Uterus (tissue), 4 donors: ENCODE results near the gene DGKI. TPM values are rescaled to one million over a fixed set of nuclear protein-coding genes. Genes with fewer than 3 reads are reported as not detected.

Source experiments
- DNase-seq, 2 donors: peaks; one replicate each; pipeline ENCODE4 v3.0.0-alpha.2; 2019 to 2020
- H3K27ac ChIP-seq, 2 donors: fragments of 200-600 bp; sonication (generic); 1 replicate in 1 of 2; 2 replicates in 1 of 2; pipeline ENCODE4 v1.5.1; 2016 to 2018
- H3K27me3 ChIP-seq, 2 donors: fragments of 200-600 bp; sonication (generic); one replicate each; pipeline ENCODE4 v1.5.1; 2018 to 2019; ENCODE audit warnings: control low read depth in 1 of 2
- H3K36me3 ChIP-seq, 2 donors: fragments of 200-600 bp; sonication (generic); one replicate each; pipeline ENCODE4 v1.5.1; 2019; ENCODE audit warnings: control low read depth in 1 of 2
- H3K4me1 ChIP-seq, 2 donors: fragments of 200-600 bp; sonication (generic); one replicate each; pipeline ENCODE4 v1.5.1; 2018 to 2019; ENCODE audit warnings: control low read depth in 1 of 2
- H3K4me3 ChIP-seq, 2 donors: fragments of 200-600 bp; sonication (generic); 1 replicate in 1 of 2; 2 replicates in 1 of 2; pipeline ENCODE4 v1.5.1; 2018 to 2019; ENCODE audit warnings: mild to moderate bottlenecking in 1 of 2
- H3K9me3 ChIP-seq, 2 donors: fragments of 200-600 bp; sonication (generic); one replicate each; pipeline ENCODE4 v1.5.1; 2019; ENCODE audit warnings: control low read depth in 1 of 2
- POLR2A ChIP-seq, 2 donors: fragments of 450-650 bp; IDR thresholded peaks; one replicate each; pipeline ENCODE4 v1.6.1; 2016; ENCODE audit warnings: antibody characterized with exemption in 2 of 2, mild to moderate bottlenecking in 1 of 2, moderate library complexity in 1 of 2
- intact Hi-C: fragments of 100-400 bp; cut with DNase I; formaldehyde crosslinking; loops from one replicate; pipeline ENCODE4 v1.15.1; 2023; ENCODE audit warnings: low total_unique reads
- total RNA-seq, 4 donors: library from RNA; depleted of rRNA in 3 of 4; stranded (reverse); fragments of >200 nt in 3 of 4; gene quantifications; one replicate each; pipeline versions ENCODE4 v1.1.0 to v1.2.4, GENCODE V29; 2014 to 2023
- TF ChIP-seq, protein P1 (sequence below), 4 experiments: fragments of 200-600 bp in 2 of 4; fragments of 450-650 bp in 2 of 4; sonication (generic) in 2 of 4; IDR thresholded peaks; one replicate each; pipeline ENCODE4 v1.5.1; 2016 to 2019; ENCODE audit warnings: antibody characterized with exemption in 4 of 4, mild to moderate bottlenecking in 2 of 4, moderate library complexity in 1 of 4
- donor health status: DM: yes; HTN: yes; CAD: no.

DGKI gene
- total RNA-seq, 4 donors from 2014 or later, result 1.0 to 8.5 (median 4.1) TPM

DNA sequence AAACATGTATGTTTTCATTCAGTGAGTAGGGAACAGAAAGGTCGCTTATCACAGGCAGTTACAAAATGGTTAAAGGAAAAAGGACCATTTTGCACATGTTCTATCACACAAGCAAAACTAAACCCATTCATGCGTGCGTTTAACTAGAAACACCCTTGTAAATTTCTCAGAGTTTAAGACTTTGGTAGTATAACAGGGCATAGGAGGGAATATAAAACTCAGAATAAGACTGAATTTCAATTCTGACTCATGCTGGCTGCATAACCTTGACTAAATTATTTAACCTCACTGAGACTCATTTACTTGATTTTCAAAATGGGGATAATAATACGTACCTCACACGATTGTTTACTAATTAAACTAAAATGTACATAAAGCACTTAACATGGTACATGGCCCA lies 259.4 kb downstream of the DGKI start:
- Histone ChIP-seq H3K27me3 (no peaks in the 10 kb centered on the region), H3K4me3 (no peak overlapping the region), H3K4me1 (no peaks in the 10 kb centered on the region), H3K27ac (no peak overlapping the region), H3K9me3 (no peaks in the 10 kb centered on the region), H3K36me3 (no peaks in the 10 kb centered on the region)
- DNase-seq, result no peak
- intact Hi-C loops, result no loop called here
- TF ChIP-seq, protein P1, sequence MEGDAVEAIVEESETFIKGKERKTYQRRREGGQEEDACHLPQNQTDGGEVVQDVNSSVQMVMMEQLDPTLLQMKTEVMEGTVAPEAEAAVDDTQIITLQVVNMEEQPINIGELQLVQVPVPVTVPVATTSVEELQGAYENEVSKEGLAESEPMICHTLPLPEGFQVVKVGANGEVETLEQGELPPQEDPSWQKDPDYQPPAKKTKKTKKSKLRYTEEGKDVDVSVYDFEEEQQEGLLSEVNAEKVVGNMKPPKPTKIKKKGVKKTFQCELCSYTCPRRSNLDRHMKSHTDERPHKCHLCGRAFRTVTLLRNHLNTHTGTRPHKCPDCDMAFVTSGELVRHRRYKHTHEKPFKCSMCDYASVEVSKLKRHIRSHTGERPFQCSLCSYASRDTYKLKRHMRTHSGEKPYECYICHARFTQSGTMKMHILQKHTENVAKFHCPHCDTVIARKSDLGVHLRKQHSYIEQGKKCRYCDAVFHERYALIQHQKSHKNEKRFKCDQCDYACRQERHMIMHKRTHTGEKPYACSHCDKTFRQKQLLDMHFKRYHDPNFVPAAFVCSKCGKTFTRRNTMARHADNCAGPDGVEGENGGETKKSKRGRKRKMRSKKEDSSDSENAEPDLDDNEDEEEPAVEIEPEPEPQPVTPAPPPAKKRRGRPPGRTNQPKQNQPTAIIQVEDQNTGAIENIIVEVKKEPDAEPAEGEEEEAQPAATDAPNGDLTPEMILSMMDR (IDR thresholded peaks at IDR 0.05), result no peak
- TF ChIP-seq POLR2A (IDR thresholded peaks at IDR 0.05), result no peak

DNA sequence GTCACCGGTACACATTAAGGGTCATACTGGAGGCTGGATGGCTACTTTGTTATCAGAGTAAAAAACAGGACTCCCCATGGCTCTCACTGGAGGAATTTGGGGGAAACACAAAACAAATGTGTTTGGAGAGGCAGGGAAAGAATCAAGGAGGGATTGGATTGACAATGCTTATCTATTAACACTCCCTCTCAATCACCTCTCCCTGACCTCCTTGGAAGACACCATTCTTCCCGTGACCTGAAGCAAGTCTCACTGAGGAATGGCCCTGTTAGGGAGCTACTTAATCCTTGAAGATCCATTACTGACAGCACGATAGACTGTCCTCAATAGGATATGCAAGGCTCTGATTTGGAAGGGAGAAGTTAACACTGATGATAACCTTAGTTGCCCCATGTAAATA lies 261.2 kb downstream of the DGKI start:
- Histone ChIP-seq H3K4me3 (no peak overlapping the region), H3K9me3 (no peaks in the 10 kb centered on the region), H3K27ac (no peak overlapping the region), H3K4me1 (no peaks in the 10 kb centered on the region), H3K27me3 (no peaks in the 10 kb centered on the region), H3K36me3 (no peaks in the 10 kb centered on the region)
- DNase-seq, result no peak
- TF ChIP-seq POLR2A (IDR thresholded peaks at IDR 0.05), result no peak
- TF ChIP-seq, protein P1 (IDR thresholded peaks at IDR 0.05), result no peak
- intact Hi-C loops, result no loop called here

DNA sequence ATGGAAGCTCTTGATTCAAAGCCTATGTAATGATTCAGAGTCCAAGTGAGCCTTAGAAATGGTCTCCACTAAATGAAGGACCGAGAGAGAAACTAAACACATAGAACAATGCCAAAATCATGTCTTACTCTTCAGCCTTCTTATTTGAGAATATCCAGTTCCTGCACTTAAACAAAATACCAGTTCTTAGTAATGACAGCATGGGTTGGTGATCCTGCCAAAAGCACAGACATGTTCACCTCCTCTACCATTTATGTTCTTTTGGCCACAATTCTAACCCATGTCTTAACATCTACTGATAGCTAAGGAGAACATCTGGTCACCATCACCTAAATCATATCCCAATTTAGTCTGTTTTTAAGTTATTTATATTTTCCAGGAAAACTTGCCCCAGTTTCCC lies 263.6 kb downstream of the DGKI start:
- Histone ChIP-seq H3K9me3 (no peaks in the 10 kb centered on the region), H3K4me1 (no peaks in the 10 kb centered on the region), H3K27ac (no peak overlapping the region), H3K36me3 (no peaks in the 10 kb centered on the region), H3K4me3 (no peak overlapping the region), H3K27me3 (no peaks in the 10 kb centered on the region)
- intact Hi-C loops, result no loop called here
- TF ChIP-seq POLR2A (IDR thresholded peaks at IDR 0.05), result no peak
- TF ChIP-seq, protein P1 (IDR thresholded peaks at IDR 0.05), result no peak
- DNase-seq, result no peak

DNA sequence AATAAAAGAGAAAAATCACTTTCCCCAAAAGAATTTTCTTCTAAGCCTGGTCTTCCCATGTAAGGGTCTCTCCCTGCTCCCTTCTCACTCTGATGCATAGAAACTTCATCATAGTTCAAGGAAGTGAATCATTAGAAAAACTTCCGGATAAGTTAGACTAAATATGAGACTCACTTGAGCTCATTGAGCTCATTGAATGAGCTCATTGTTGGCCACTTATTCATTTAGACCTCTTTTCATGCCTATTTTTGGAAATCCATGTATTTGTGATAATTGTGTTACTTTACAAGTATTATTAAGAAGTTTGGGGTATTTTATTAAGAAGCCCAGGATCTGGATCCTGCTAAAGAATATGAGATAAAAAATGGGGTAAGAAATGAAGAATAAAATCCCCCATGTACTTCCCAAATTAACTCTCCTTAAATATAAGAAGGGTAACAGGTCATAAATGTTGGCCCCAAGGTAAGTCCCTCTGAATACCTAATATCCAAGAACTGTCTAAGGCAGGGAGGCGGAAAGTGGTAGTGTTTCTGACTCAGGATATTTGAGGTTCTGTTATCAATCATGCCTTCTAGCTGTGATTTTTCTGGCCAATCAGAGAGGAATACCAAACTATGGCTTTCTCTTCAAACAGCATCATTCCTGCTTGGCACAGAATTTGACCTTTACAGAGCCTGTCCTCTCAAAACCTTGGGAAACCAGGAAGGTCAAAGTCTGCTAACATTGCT lies 266.7 kb downstream of the DGKI start:
- no peaks in the 10 kb centered on the region for H3K9me3 ChIP-seq
- H3K27ac ChIP-seq, result no peak overlapping the region
- H3K27me3 ChIP-seq, result no peaks in the 10 kb centered on the region
- intact Hi-C loops, result no loop called here
- H3K36me3 ChIP-seq, result no peaks in the 10 kb centered on the region
- TF ChIP-seq, protein P1 (IDR thresholded peaks at IDR 0.05), result no peak
- TF ChIP-seq POLR2A (IDR thresholded peaks at IDR 0.05), result no peak
- no peak overlapping the region for H3K4me3 ChIP-seq
- no peaks in the 10 kb centered on the region for H3K4me1 ChIP-seq
- no peak for DNase-seq

DNA sequence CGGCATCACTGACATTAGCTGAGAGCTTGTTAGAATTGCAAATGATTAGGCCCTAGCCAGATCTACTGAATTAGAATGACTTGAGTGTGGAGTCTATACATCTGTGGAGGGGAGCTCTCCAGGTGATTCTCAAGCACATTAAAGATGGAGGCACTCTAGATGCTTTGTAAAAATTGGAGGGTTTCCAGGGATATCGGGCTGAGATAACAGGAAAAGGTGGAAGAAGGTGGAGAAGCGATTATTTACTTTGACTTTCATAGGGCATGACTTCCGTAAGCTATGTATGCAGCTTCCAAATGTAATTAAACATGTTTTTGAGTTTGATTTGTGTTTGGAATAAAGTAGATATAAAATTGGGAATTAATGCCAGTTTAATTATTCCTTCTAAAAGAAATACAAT lies 268.2 kb downstream of the DGKI start:
- no peak for DNase-seq
- Histone ChIP-seq H3K4me1 (no peaks in the 10 kb centered on the region), H3K27me3 (no peaks in the 10 kb centered on the region), H3K36me3 (no peaks in the 10 kb centered on the region), H3K9me3 (no peaks in the 10 kb centered on the region), H3K27ac (no peak overlapping the region), H3K4me3 (no peak overlapping the region)
- TF ChIP-seq POLR2A (IDR thresholded peaks at IDR 0.05), result no peak
- TF ChIP-seq, protein P1 (IDR thresholded peaks at IDR 0.05), result no peak
- intact Hi-C loops, result no loop called here
